Erythroblast (primary cell): ENCODE data around the gene IL22RA2.
"Not testable (repeated sequence)": the region's sequence is repeated elsewhere in the genome, so short reads cannot be mapped to it uniquely, and the experiment has no call there.

Experiments used
- DNase-seq, 2 experiments: peaks; one replicate each; lab custom pipeline; 2025; lab: John Stamatoyannopoulos, UW
- GATA1 ChIP-seq: IDR thresholded peaks from 2 replicates; pipeline ENCODE4 v1.6.1; 2011; ENCODE audit warnings: low read depth, mild to moderate bottlenecking, control low read depth, low read length, moderate library complexity
- POLR2A ChIP-seq: IDR thresholded peaks from 2 replicates; pipeline ENCODE4 v1.6.1; 2011; ENCODE audit warnings: mild to moderate bottlenecking, low read length

The IL22RA2 gene

DNA sequence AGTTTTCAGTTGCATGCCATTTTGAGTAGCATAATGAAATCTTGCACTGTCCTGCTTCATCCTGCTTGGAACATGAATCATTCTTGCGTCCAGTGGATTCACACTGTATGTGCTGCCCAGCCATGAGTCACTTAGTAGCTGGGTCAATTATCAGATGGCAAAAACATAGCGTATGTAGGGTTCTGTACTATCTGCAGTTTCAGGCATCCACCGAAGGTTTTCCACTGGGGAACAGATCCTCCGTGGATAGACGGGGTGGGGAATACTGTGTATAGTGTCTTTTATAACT is 61.4 kb downstream of the IL22RA2 start:
- DNase-seq: no peak

DNA sequence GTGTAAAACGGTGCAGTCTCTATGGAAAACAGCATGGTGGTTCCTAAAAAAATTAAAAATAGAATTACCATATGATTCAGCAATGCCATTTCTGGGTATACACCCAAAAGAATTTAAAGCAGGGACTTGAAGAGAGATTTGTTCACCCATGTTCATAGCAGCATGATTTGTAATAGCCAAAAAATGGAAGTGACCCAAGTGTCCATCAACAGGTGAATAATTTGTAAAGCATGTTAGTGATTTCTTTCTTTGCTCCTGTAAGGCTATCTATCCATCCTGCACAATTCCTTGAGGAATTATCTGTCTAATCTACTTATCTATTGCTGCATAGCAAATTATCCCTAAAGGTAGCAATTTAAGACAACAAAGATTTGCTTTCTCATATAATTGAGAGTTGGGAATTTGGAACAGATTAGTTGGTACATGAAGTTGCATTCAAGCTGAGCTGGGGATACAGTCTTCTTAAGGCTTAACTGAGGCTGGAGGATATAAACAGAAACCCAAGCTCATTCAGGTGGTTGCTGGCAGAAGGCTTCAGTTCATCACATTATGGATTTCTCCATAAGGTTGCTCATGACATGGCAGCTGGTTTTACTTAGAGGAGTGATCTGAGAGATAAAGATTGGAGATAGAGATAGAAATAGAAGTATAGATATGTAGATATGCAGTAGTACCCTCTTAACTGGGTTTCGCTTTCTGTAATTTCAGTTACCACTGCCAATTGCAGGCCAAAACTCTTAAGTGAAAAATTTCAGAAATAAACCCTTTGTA is 62.0 kb downstream of the IL22RA2 start:
- TF ChIP-seq POLR2A (no peak), GATA1 (no peak)
- DNase-seq: no peak

More for the DNA sequence above, 61.4 kb downstream of the IL22RA2 start:
- TF ChIP-seq POLR2A: no peak
- no peak for TF ChIP-seq GATA1

DNA sequence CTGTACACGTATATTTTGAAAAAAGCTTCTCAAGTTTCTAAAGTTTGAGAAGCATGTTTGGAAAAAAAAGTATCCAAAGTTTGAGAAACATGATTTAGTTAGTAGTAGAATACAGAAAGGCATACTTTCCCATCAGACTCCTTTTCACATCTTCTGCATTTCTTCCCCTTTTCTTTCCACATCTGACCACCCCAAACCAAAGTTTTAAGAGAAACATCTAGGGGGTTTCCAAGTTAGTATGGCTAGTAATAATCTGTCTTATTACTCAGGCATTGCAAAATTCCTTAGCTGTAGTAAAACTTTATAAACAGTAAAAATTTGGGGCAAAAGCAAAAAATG is 65.7 kb downstream of the IL22RA2 start:
- TF ChIP-seq GATA1 (no peak), POLR2A (no peak)

DNA sequence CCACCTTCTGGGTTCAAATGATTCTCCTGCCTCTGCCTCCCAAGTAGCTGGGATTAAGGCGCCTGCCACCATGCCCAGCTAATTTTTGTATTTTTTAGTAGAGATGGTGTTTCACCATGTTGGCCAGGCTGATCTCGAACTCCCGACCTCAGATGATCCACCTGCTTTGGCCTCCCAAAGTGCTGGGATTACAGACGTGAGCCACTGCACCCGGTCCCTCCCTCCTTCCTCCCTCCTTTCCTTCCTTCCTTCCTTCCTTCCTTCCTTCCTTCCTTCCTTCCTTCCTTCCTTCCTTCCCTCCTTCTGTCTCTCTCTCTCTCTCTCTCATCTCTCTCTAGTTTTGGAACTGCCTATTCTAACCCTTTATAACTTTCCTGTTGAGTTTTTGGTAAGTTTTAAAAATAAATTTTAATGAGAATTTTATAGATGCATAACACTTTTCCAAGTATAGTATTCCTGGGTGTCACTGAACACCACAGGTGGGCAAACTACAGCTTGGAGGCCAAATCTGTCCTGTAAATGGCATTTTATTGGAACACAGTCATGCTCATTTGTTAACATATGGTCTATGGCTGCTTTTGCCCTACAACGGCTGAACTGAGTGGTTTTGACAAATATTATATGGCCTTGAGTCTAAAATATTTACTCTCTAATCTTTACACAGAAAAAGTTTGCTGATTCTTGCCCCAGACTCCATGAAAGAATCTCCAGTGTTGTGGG is 66.2 kb downstream of the IL22RA2 start:
- DNase-seq: not testable (repeated sequence)

More for the DNA sequence above, 65.7 kb downstream of the IL22RA2 start:
- DNase-seq: no peak

DNA sequence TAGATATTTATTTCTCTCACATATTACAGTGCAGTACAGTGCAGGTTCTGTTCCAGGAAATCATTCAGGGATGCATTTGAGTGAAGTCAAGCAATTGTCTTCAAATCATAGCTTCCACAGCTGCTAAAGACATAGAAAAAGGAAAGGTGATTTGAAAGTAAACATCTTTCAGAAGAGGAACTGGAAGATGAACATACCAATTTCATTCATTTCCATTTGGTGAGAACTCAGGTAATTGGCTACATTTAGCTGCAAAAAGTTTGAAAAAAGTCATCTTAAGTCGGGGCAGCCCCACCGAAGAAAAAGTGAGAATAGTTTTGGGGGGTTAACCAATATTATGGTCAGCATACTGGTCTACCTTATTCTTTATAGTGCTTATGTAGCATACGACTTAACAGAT is 67.3 kb downstream of the IL22RA2 start:
- TF ChIP-seq POLR2A (no peak), GATA1 (no peak)
- no peak for DNase-seq

DNA sequence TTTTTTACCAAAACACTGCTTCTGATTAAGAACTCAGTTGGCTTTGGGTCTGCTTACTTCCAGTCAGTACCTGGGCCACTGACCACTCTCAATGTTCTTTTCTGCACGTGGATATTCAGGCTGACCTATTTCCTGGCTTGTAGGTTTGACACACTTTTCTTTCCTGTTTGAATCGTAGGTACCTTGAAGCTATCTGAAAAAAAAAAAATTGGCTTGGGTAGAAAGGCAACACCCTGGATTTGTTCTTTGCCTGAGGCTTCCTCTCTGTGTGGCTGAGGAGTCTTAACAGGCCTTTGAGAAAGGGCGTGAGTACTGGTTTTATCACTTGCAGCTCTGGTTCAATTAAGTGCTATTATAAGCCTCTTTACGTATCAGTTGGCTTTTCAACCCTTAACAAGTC is 68.1 kb downstream of the IL22RA2 start:
- no peak for DNase-seq
- TF ChIP-seq POLR2A (no peak), GATA1 (no peak)

DNA sequence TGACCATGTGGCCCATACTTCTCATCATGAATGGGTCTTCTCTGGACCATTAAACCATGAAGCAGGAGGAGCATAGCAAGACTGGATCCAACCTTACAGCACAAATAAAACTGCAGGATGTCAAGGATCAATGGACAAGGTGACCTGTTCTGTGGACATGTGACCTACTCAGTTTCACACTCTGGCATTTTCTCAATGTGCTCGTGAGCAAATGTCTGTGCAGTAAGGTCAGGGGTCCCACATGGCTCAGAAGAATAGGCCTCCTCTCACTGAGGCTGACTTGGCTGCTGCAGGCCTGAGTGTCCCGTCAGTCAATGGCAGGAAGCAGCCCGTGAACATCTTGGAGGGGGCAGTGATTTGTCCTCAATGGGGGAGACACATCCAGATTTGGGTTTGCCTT is 68.5 kb downstream of the IL22RA2 start:
- no peak for DNase-seq
- TF ChIP-seq POLR2A (no peak), GATA1 (no peak)

DNA sequence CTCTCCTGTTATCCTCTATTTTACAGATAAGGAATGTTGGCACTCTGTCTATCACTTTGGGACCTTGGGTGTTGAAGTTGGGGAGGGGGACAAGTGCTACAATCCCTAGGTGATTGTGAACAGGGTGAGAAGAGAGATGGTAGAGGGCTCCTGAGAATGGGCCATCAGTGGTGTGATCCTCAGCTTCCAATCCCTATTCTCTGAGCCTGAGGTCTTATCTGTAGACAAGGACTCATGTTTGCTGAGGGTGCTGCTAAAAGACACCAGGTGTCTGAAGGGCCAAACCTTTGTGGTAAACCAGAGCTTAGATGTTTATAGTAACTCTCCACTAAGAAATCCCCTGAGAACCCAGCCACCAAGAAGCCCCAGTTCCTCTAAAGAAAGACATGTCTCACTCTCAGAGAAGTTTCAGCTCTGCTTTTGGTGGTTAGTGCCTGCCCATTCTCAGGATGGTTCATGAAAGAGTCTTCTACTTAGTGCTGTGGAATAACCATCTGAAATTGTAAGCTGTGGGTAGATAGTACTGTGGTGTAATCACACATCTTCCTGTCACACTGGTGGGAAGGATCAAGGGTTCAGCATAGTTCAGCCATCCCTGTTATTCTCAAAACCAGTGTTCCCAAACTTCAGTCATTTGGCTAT is 70.5 kb downstream of the IL22RA2 start:
- TF ChIP-seq POLR2A (no peak), GATA1 (no peak)
- DNase-seq: no peak

DNA sequence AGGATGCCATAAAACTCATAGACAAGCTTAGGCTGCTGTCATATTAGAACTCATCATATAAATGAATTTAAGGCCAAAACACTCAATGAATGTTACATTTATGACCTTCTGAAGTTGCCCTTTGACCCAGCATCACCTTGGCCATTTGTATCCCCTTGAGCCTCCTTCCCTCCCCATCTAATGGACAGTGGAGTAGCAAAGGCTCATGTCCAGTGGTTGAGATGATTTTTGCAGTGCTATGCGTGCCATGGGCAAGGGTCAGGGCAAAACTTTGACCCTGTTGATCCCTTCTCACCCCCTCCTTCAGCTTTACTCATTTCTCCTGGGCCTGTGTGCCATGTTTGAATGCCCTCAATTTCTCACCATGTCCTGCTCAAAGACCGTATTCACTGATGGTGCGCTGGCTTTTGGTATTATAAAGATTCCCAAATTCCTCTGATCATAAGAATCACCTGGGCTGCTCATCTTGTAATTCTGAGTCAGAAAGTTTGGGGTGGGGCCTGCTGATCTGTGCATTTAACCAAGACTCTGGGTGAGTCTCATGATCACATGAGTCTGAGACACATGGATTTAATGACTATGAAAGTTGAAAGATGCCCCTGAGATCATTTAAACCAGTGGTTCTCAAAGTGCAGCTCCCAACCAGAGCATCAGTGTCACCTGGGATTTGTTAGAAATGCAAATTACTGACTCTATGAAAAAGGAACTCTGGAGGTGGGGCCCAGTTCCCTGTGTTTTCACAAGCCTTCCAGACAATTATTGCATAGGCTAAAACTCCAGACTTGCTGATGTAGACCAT is 71.2 kb downstream of the IL22RA2 start:
- DNase-seq: no peak
- no peak for TF ChIP-seq GATA1
- no peak for TF ChIP-seq POLR2A

DNA sequence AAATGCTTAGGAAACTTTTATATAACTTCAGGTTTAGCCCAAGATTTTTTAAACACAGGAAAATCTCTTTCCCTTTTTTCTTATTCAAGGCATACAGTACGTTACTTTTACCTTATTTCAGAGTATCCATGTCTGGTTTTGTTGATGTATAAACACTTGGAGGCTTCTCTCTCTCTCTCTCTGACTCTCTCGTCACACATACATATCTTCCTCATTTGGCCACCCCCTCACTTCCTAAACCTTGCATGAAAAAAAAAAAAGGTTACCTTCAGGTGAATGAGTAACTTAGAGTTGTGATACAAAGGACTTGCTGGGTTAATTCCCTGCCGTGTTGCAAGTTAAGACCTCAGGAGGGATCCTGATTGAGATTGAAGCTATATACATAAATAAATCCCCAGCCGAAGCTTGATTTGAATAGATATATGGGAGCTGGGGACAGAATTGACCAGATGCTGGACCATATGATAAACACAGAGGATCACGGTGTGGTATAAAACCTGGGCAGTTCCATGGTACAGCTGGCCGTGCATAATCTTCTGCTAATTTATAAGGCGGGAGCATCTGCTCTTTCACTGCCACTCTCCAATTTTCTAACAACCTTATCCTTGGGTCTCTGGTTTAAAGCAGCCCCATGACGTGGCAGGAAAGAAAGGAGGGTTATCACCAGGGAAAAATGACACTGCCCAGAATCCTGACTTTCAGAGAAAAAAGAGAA is 73.6 kb downstream of the IL22RA2 start:
- no peak for DNase-seq
- TF ChIP-seq POLR2A (no peak), GATA1 (no peak)

DNA sequence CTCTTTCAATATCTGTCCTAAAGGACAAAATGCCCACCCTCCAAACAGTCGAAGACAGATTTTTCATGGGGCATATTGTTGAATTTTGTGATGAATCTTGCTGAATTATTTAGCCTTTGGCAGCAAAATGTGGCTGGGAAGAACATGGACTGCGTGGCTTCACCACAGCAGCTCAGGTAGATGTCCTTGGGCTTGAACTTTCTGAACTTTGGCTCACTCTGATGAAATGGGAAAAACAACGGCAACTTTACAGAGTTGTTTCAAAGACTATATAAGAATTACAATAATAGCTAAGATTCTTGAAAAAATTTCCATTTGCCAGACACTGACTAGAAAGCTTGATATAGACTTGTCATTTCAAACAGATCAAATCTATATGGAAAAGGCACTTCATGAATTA is 75.9 kb downstream of the IL22RA2 start:
- no peak for DNase-seq
- TF ChIP-seq GATA1: no peak
- TF ChIP-seq POLR2A: no peak

DNA sequence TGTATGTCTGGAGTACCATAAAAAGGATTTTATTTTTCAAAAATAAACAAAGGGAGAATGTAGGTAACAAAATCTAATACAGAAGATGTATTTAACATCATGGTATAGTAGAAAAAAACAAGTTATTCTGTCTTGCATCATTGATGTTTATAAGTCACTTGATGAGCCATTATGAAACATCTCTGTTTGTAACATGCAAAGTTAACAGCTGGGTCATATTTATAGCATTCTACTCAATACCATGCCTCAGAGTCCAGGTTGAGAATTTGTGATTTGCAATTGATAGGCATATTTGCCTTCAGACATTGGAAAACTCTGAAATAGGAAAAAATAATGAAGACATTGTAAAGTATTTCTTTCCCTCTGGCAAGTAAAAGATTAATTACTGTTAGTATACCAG is 76.4 kb downstream of the IL22RA2 start:
- DNase-seq: no peak
- TF ChIP-seq GATA1: no peak
- no peak for TF ChIP-seq POLR2A

DNA sequence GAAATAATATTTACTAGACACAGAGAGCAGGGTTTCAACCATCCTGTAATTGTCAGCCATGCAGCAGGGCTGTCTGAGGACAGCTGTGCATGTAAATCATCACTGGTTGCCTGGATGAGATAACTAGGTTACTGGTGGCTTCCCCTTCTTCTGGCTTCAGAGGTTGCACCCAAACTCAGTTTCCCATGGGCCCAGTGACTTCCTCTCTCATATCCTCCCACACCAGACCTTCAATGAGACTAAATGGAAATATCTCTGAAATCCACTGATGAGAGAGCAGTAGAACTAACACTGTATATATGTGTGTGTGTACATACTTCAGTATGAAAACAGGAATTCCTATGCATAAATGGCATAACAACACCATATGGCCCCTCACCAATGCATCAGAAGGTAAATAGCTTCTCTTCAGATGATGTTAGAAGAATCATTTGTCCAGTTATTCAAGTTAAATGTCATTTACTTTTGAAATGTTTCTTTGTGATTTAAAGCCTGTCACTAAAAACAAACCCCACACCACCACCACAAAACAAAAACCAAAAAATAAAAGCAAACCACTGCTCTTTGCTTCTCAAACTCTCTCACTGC is 77.7 kb downstream of the IL22RA2 start:
- no peak for DNase-seq
- TF ChIP-seq POLR2A: no peak
- no peak for TF ChIP-seq GATA1
